ENCODE measurements around the gene PDE7B.

PDE7B gene

DNA sequence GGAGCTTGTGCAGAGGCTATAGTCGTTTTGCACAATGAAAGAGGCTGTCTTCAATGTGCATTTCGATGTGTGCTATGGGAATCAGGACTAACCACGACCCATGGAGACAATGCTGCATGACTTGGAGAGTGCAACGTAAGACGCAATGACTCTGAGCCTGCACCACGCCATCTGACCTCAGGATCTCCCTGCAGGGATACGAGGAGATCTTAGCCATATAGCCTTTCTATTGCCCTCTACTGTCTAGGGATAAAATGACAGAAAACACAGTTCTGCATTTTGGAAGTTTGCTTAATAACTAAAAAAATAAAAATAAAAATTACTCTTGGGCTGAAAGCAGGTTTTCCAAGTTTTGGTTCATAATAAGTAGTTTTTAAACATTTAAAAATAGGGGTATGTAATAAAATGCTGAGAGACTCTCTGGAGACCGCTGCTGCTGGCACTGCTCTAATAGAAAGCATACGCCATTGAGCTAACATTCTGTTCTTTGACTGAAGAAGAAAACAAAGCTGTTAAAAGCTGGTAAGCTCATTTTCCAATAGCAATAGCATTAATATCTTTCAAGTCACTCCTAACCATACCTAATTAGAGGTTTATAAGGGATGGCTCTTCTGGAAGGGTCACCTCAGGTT, 87.2 kb downstream of the PDE7B start:
- no peak for DNase-seq

DNA sequence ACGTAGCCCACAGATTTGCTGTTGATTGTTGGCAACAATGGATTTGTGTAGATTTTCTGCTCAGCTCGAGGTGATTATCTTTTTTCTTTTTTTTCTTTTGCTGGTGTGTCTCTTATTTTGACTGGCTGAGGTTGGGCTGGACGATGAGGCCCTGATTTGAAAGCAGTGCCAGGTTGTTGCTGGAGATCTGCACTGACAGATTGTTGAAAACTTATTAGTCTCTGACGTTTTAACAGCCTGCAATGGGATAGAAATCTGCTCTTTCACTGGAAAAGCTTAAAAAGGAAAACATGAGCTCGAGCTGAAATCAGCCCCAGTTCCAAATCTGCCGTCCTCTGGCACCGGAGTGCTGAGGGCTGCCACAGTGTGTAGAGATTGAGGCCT, 87.7 kb downstream of the PDE7B start:
- no peak for DNase-seq

- DNase-seq, result no peak
Observed at GRCh38 chr6:135940616-135941167, 89.2 kb downstream of the PDE7B start.

DNA sequence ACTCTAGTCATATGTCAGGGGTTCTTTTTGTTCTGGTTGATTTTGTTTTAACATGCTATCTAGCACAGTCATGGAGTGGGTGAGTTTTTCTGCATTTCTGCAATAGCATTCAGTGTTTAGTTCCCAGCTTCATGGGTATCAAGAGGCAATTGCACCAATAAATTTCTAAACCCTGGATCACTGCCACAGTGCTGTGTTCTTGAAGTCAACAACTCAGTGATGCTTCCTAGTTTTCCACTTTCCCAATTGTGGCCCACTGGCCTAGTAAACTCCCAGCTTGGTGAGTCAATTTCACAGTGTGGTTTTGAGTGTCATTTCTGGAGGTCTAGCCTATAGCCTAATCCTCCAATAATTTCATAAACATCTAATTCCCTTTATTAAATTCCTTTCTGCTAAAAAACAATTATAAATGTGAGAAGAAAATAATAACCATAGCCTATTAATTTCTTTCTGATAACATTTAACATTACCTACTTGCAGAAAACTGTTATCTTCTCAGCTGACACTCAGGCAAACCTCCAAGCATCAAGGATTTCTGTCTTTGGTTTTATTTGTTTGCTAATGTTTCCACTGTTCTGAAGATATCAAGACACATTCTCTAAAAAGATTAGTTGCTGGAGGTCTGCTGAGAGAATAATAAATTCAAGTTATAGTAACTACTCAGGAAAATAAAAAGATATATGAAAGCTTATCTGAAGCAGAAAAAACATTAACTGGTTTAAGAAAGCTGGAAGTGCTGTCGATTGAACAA, 89.9 kb downstream of the PDE7B start:
- DNase-seq, result no peak

GRCh38 chr6:135944120-135944519, 92.6 kb downstream of the PDE7B start:
- no peak for DNase-seq

DNA sequence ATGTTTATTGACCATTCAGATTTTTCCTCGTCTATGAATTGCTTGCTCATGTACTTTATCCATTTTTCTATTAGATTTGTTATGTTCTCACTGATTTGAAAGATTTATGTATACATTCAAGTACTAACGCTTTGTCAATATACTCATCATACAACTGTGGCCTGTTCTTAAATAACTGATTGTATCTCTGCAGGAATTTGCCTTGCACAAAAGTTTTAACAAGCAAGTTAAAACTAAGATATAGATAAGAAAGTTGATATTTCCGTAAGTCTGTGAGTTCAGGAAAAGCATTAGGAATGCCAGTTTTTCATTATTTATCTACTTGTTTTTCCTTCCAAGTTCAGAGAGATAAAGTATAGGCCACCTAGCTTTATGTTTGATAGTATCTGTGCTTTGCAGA, 95.2 kb downstream of the PDE7B start:
- no peak for DNase-seq

GRCh38 chr6:135950669-135951068, 99.2 kb downstream of the PDE7B start:
- DNase-seq, result no peak

DNA sequence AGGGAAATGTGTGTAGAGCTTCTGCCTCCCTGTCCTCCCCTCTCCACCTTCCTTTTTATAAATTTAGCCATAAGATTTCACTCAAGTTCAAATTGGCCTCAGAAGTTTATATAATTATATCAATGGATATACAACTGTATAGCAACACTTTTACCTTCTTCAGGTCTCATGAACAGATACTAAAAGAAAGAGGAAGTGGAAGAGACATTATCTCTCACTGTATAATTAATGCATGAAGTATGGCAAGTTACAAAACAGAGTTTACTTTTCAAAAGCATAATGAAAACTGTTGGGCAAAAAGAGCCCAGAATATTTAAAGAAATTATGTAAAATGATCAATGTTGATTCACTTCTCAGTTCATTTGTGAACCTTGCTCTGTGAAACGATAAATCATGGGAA, 99.7 kb downstream of the PDE7B start:
- no peak for DNase-seq

DNA sequence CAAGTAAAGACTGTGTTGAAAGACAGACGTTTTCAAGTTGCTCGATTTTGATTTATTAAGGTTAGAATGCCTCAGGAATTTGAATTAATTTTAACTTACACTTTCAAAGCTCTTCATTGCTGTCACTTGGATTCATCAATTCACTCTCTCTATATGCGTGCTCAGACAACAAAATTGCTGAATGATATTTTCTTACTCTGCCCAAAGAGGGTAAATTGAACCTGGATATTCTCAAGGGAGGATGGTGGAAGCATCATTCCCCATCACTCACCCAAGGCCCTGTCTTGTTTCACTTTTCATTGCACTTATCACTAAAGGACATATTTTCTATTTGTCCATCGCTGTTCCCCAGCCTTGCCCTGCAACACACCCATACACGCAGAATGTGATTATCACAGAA, 102.3 kb downstream of the PDE7B start:
- no peak for DNase-seq

DNA sequence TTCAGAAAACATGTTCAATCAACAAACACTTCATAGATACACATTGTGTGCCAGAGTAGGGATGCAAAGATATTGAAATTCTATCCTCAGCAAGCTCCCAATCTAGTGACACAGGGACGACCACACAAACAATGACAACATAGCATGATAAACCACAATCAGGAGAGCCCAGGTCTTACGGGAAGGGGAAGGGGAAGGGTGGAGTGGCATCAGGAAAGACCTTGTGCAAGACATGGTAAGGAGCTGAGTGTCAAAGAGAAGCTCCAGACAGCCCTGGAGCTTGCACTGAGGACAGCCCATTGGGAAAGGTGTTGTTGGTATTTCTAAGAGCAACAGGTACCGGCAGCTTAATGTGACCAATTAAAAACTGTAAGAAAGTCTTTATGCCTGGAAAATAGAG, 103.6 kb downstream of the PDE7B start:
- no peak for DNase-seq

GRCh38 chr6:135962731-135963130, 111.2 kb downstream of the PDE7B start:
- DNase-seq, result no peak

DNA sequence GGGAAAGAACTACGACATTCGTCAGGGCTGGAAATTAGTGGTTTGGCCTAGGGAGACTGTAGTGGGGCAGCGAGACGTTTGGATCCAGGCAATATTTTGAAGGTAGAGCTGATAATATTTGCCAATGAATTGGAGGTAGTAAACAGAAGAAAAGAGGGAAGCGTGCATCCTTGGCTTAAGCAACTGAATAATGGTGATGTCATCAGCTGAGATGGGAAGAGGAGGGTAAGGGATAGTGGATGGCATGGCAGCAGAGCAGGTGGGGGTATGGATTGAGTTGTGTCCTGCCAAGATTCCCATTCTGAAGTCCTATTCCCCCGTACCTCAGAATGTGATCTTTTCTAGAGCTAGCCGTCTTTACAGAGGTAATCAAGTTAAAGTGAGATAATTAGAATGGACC, 119.2 kb downstream of the PDE7B start:
- DNase-seq, result no peak

- no peak for DNase-seq
Observed at GRCh38 chr6:135971351-135971750, 119.8 kb downstream of the PDE7B start.

DNA sequence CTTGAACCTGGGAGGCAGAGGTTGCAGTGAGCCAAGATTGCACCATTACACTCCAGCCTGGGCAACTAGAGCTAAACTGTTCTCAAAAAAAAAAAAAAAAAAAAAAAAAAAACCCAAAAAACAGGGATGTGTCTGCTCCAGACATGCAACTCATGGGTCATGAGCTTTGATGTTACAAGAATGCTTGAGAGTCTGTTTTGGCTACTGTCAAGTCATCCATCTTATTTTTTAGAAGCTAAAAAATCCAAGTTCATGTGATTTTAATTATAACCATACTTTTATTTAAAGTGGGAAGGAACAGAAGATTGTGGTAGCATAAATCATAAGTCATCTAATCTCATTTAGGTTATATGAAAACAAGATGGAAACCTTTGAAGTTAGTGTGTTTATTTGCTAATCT, 120.6 kb downstream of the PDE7B start:
- DNase-seq, result no peak

DNA sequence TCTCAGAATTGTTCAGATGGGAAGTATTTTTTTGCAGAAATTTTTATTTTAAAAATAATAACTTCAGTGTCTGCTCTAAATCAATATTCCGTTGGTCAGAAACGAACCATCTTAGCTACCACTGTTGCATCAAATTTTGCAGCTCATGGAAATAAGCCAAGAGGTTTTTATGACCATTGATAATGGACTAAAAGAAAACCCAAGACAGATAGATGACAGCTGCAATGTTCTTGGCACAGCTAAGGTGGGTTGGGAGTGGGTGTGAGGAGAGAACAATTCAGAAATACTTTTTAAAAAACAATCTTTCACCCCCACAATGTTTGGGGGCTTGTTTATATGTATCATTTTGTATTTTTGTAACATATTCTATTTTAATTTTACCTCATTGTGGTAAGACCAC, 121.1 kb downstream of the PDE7B start:
- DNase-seq, result no peak

DNA sequence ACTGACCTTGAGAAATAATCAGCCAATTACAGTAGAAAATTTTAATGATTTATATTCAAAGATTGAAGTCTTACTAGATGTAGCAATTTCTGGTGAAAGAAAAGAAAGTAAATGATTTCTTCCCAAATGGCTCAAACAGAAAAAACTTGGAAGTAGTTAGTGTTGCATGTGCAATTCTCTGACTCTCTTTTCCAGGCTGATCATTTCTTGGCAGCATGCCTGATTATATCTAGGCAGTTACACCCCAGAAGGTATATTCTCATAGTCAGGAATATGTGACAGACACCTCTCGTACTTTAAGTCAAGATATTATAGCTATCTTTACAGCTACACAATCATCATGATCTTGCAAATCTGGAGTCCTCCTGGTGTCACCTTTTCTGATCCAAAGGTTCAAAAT, 122.9 kb downstream of the PDE7B start:
- no peak for DNase-seq

GRCh38 chr6:135976585-135976984, 125.1 kb downstream of the PDE7B start:
- DNase-seq, result no peak

- no peak for DNase-seq
Observed at GRCh38 chr6:135983093-135983492, 131.6 kb downstream of the PDE7B start.

DNA sequence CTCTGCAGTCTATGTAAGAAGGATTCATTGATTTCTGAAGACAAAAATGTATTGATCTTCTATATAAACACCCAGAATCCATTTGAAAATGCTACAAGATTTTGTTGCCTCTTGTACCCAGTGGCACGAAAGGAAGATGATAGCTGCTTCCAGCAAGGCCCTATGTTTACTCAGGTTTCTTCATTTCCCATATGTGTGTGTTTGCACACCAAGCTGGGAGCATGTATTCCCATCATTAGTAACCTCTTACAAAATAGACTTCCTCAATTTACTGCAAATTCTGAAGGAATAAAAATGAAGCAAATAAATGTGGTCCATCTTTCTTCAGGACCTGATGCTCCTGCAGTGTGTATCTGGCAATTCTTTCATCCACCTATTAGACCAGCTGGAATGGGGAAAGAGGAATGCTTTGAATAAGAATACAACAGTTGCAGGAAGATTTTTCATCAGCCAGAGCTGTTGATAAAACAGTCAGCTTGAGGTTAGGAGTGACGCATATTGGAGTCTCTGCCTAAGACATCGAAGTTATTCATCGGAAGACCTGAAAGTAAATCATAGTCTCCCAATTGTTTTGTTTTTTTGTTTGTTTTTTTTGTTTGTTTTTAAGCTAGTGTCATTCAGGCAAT, 132.3 kb downstream of the PDE7B start:
- no peak for DNase-seq

DNA sequence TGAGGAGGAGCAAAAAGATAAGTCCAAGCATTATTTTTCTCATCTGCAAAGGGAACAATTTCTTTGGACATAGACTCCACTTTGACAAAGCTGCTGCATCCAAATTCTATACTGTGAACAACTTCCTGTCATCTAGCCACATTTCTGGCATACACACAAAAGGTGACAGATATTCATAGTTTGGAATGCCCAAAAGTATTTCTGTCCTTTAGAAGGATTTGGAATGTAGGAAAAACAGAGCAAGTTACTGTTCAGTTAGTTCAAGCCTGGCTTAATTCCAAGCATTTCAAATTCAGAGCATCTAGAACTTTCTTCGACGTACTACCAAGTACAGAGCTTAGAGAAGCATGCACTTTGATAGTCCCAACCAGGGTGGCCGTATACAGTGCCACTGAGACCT, 134.0 kb downstream of the PDE7B start:
- no peak for DNase-seq

DNA sequence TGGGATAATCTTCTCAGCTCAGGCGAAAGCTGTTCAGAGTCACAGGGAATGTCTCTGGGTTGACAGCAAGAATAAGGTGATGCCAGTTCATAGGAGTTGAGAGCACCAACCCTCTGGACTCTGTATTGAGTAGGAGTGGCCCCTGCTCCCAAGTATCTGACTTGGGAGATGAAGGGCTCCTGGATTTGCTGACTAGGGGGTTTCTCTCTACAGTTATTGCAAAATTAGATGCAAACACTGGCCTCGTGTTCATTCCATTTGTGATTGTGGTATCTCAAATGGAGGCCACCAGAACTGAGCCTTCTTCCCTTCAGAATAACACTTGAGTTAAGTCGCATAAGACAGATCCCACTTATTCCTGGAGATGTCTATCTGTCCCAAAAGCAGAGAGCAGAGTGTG, 135.7 kb downstream of the PDE7B start:
- DNase-seq, result no peak

DNA sequence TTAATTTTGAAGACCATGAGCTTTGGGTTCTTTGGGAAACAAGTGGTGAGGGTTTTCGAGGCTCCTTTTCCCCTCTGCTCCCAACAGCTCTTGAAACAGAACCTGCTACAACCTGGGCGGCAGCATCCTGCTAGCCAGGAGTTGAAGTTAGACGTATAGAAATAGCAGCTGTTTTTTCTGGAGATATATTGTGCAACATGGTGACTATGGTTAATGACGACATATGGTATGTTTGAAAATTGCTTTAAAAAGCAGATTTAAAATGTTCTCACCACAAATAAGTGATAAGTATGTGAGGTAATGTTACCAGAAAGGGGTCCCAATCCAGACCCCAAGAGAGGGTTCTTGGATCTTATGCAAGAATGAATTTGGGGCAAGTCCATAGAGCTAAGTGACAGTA, 138.9 kb downstream of the PDE7B start:
- DNase-seq, result no peak

- no peak for DNase-seq
Observed at GRCh38 chr6:135990855-135991464, 139.5 kb downstream of the PDE7B start.

DNA sequence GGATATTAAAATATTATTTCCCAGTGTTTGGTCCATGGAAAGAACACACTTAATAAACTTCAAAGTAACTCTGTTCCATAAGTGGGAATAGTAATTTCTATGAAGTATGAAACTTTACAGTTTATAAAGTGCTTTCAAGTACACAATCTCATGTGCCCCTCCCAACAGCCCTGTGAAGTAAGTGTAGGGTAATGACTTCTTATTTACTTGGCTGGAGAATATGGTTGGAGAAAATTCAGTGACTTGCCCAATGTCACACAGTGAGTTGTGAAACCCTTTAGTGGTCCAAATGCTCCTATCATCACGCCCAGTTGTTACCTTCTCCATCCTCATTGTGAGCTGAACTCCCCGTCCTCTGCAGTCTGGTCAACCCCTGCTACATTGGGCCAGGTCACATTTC, 141.2 kb downstream of the PDE7B start:
- DNase-seq, result no peak

Data from activated gamma-delta T cell treated with Interleukin-2 at 50 U/mL for 16 hours (primary cell).